ENCODE data around the gene FAM174C. TPM values are rescaled to one million over a fixed set of nuclear protein-coding genes. Genes with fewer than 3 reads are reported as not detected.

FAM174C gene
- total RNA-seq, 1 donor from 2014 or later: 115 TPM

- H3K27ac Mint-ChIP-seq: peak overlapping the region; percentile 90
- peak; percentile 84 for DNase-seq
- intact Hi-C loops (cut with micrococcal nuclease): no loop called here
- peak overlapping the region; percentile 97 for H3K4me3 Mint-ChIP-seq
- H3K9me3 Mint-ChIP-seq: no peaks in the 10 kb centered on the region
- peaks cover 34% of the 10 kb centered on the region for H3K36me3 Mint-ChIP-seq (ENCODE audit: low read depth)
- H3K27me3 Mint-ChIP-seq: no peaks in the 10 kb centered on the region
- peaks cover 16% of the 10 kb centered on the region for H3K4me1 Mint-ChIP-seq
Measured at GRCh38 chr19:1250437-1251260, 24.7 kb upstream of the FAM174C start.

- peak; percentile 90 for DNase-seq
- Mint-ChIP-seq H3K27me3 (no peaks in the 10 kb centered on the region), H3K9me3 (no peaks in the 10 kb centered on the region), H3K4me1 (peaks cover 16% of the 10 kb centered on the region), H3K36me3 (ENCODE audit: low read depth) (peaks cover 42% of the 10 kb centered on the region), H3K27ac (peak overlapping the region; percentile 90), H3K4me3 (peak overlapping the region; percentile 97)
- intact Hi-C loops (cut with micrococcal nuclease): no loop called here
Measured at GRCh38 chr19:1251330-1252220, 23.8 kb upstream of the FAM174C start.

- H3K27ac Mint-ChIP-seq: peak overlapping the region; percentile 90
- peaks cover 17% of the 10 kb centered on the region for H3K4me1 Mint-ChIP-seq
- H3K27me3 Mint-ChIP-seq: no peaks in the 10 kb centered on the region
- intact Hi-C loops (cut with micrococcal nuclease): no loop called here
- no peaks in the 10 kb centered on the region for H3K9me3 Mint-ChIP-seq
- peak; percentile 89 for DNase-seq
- H3K4me3 Mint-ChIP-seq: peak overlapping the region; percentile 97
- peaks cover 42% of the 10 kb centered on the region for H3K36me3 Mint-ChIP-seq (ENCODE audit: low read depth)
Measured at GRCh38 chr19:1252221-1252820, 23.0 kb upstream of the FAM174C start.

GRCh38 chr19:1252821-1253513, 22.4 kb upstream of the FAM174C start:
- peak overlapping the region; percentile 89 for H3K27ac Mint-ChIP-seq
- H3K4me3 Mint-ChIP-seq: peak overlapping the region; percentile 97
- intact Hi-C loops (cut with micrococcal nuclease): no loop called here
- no peaks in the 10 kb centered on the region for H3K9me3 Mint-ChIP-seq
- peak; percentile 88 for DNase-seq
- H3K36me3 Mint-ChIP-seq (ENCODE audit: low read depth): peaks cover 49% of the 10 kb centered on the region
- H3K27me3 Mint-ChIP-seq: no peaks in the 10 kb centered on the region
- peaks cover 20% of the 10 kb centered on the region for H3K4me1 Mint-ChIP-seq

GRCh38 chr19:1253514-1254080, 21.7 kb upstream of the FAM174C start:
- intact Hi-C loops (cut with micrococcal nuclease): no loop called here
- no peak for DNase-seq
- peak overlapping the region; percentile 97 for H3K4me3 Mint-ChIP-seq
- peaks cover 50% of the 10 kb centered on the region for H3K36me3 Mint-ChIP-seq (ENCODE audit: low read depth)
- H3K27ac Mint-ChIP-seq: peak overlapping the region; percentile 89
- peaks cover 24% of the 10 kb centered on the region for H3K4me1 Mint-ChIP-seq
- no peaks in the 10 kb centered on the region for H3K9me3 Mint-ChIP-seq
- H3K27me3 Mint-ChIP-seq: no peaks in the 10 kb centered on the region

GRCh38 chr19:1254081-1254527, 21.2 kb upstream of the FAM174C start:
- H3K9me3 Mint-ChIP-seq: no peaks in the 10 kb centered on the region
- peaks cover 28% of the 10 kb centered on the region for H3K4me1 Mint-ChIP-seq
- intact Hi-C loops (cut with micrococcal nuclease): no loop called here
- DNase-seq: no peak
- no peak overlapping the region for H3K27ac Mint-ChIP-seq
- no peaks in the 10 kb centered on the region for H3K27me3 Mint-ChIP-seq
- H3K36me3 Mint-ChIP-seq (ENCODE audit: low read depth): peaks cover 55% of the 10 kb centered on the region
- H3K4me3 Mint-ChIP-seq: no peak overlapping the region

- peaks cover 55% of the 10 kb centered on the region for H3K36me3 Mint-ChIP-seq (ENCODE audit: low read depth)
- H3K9me3 Mint-ChIP-seq: no peaks in the 10 kb centered on the region
- H3K27me3 Mint-ChIP-seq: no peaks in the 10 kb centered on the region
- no peak for DNase-seq
- intact Hi-C loops (cut with micrococcal nuclease): no loop called here
- H3K4me1 Mint-ChIP-seq: peaks cover 34% of the 10 kb centered on the region
- H3K4me3 Mint-ChIP-seq: peak overlapping the region; percentile 44
- H3K27ac Mint-ChIP-seq: peak overlapping the region; percentile 73
Measured at GRCh38 chr19:1254530-1255185, 20.7 kb upstream of the FAM174C start.

- Mint-ChIP-seq H3K36me3 (ENCODE audit: low read depth) (peaks cover 55% of the 10 kb centered on the region), H3K9me3 (no peaks in the 10 kb centered on the region), H3K27me3 (no peaks in the 10 kb centered on the region), H3K4me3 (peak overlapping the region; percentile 44), H3K27ac (peak overlapping the region; percentile 73), H3K4me1 (peaks cover 38% of the 10 kb centered on the region)
- intact Hi-C loops (cut with micrococcal nuclease): no loop called here
- no peak for DNase-seq
Measured at GRCh38 chr19:1255186-1256161, 19.9 kb upstream of the FAM174C start.

GRCh38 chr19:1256646-1257474, 18.5 kb upstream of the FAM174C start:
- Mint-ChIP-seq H3K9me3 (no peaks in the 10 kb centered on the region), H3K27me3 (no peaks in the 10 kb centered on the region), H3K36me3 (ENCODE audit: low read depth) (peaks cover 46% of the 10 kb centered on the region), H3K27ac (peak overlapping the region; percentile 73), H3K4me3 (peak overlapping the region; percentile 91), H3K4me1 (peaks cover 40% of the 10 kb centered on the region)
- intact Hi-C loops (cut with micrococcal nuclease): no loop called here
- no peak for DNase-seq

GRCh38 chr19:1257475-1258162, 17.7 kb upstream of the FAM174C start:
- peaks cover 40% of the 10 kb centered on the region for H3K36me3 Mint-ChIP-seq (ENCODE audit: low read depth)
- DNase-seq: no peak
- peak overlapping the region; percentile 91 for H3K4me3 Mint-ChIP-seq
- intact Hi-C loops (cut with micrococcal nuclease): no loop called here
- H3K27me3 Mint-ChIP-seq: no peaks in the 10 kb centered on the region
- H3K9me3 Mint-ChIP-seq: no peaks in the 10 kb centered on the region
- peak overlapping the region; percentile 73 for H3K27ac Mint-ChIP-seq
- peaks cover 42% of the 10 kb centered on the region for H3K4me1 Mint-ChIP-seq

- Mint-ChIP-seq H3K4me3 (peak overlapping the region; percentile 91), H3K27ac (peak overlapping the region; percentile 73), H3K9me3 (no peaks in the 10 kb centered on the region), H3K27me3 (no peaks in the 10 kb centered on the region), H3K36me3 (ENCODE audit: low read depth) (peaks cover 40% of the 10 kb centered on the region), H3K4me1 (peaks cover 43% of the 10 kb centered on the region)
- no peak for DNase-seq
- intact Hi-C loops (cut with micrococcal nuclease): no loop called here
Measured at GRCh38 chr19:1258163-1258492, 17.2 kb upstream of the FAM174C start.
